ENCODE measurements around the gene BOD1L1.

The BOD1L1 gene

DNA sequence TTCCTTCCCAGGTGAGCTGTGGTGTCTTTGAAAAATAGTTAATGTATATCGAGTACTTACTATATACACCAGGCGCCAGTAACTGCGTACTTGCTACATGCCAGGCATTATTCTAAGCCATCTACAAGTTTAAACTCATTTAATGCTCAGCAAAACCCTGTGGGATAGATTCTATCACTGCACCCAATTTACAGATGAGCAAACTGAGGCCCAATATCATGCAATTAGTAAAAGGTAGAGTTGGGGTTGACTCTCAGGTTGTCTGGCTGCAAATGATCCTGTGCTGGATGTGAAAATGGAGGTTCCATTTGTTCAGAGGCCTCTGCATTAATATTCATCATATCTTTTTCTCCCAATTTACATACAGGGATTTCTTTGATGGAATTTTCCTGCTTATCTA lies 100.9 kb downstream of the BOD1L1 start:
- TF ChIP-seq TAF1 (IDR thresholded peaks at IDR 0.05; ENCODE audit: borderline replicate concordance, insufficient read depth, low read length) = no peak
- no peak for TF ChIP-seq POLR2AphosphoS5 (IDR thresholded peaks at IDR 0.05; ENCODE audit: low read depth, low read length)
- TF ChIP-seq FOXP2 (optimal IDR thresholded peaks at IDR 0.05; ENCODE audit: borderline replicate concordance, extremely low read depth, extremely low read length, insufficient read depth) = no peak
- no peak for TF ChIP-seq SIN3A (IDR thresholded peaks at IDR 0.05; ENCODE audit: borderline replicate concordance, insufficient read depth, low read length)
- TF ChIP-seq, protein P1, sequence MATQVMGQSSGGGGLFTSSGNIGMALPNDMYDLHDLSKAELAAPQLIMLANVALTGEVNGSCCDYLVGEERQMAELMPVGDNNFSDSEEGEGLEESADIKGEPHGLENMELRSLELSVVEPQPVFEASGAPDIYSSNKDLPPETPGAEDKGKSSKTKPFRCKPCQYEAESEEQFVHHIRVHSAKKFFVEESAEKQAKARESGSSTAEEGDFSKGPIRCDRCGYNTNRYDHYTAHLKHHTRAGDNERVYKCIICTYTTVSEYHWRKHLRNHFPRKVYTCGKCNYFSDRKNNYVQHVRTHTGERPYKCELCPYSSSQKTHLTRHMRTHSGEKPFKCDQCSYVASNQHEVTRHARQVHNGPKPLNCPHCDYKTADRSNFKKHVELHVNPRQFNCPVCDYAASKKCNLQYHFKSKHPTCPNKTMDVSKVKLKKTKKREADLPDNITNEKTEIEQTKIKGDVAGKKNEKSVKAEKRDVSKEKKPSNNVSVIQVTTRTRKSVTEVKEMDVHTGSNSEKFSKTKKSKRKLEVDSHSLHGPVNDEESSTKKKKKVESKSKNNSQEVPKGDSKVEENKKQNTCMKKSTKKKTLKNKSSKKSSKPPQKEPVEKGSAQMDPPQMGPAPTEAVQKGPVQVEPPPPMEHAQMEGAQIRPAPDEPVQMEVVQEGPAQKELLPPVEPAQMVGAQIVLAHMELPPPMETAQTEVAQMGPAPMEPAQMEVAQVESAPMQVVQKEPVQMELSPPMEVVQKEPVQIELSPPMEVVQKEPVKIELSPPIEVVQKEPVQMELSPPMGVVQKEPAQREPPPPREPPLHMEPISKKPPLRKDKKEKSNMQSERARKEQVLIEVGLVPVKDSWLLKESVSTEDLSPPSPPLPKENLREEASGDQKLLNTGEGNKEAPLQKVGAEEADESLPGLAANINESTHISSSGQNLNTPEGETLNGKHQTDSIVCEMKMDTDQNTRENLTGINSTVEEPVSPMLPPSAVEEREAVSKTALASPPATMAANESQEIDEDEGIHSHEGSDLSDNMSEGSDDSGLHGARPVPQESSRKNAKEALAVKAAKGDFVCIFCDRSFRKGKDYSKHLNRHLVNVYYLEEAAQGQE (IDR thresholded peaks at IDR 0.05; ENCODE audit: insufficient read depth in 1 of 2, low read depth in 2 of 2, low read length in 2 of 2) = no peak

DNA sequence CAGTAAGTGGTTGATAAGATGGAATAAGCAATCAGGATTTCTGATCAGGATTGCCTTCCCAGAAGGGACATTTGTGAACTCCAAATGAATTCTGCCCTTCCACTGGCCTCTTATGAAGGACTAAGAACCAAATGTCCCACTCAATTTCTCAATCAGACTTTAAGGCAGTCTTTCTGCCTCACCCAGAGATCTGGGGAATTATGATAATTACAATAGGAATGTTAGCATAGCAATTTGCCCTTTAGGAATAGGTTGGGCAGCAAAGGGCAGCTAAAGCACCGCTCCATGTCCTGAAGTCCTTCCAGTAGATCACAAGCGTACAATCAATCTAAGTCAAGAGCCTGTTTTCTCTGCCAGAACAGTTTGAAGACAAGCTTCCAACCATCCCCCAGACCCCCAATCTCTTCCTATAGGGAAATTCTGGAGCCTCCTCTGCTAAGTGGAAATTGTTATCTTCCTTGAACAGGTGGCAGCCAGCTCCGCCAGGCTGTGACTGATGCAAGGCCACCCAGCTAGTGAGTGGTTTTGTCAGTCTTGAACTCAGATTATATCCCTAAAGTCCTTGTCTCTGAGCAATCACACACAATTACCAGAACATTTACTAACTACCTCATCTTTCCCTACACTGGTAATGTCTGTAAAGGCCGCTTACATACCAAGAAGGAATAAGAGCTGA lies 101.8 kb downstream of the BOD1L1 start:
- no peak for TF ChIP-seq FOXP2 (optimal IDR thresholded peaks at IDR 0.05; ENCODE audit: borderline replicate concordance, extremely low read depth, extremely low read length, insufficient read depth)
- TF ChIP-seq SIN3A (IDR thresholded peaks at IDR 0.05; ENCODE audit: borderline replicate concordance, insufficient read depth, low read length) = no peak
- TF ChIP-seq, protein P1 (IDR thresholded peaks at IDR 0.05; ENCODE audit: insufficient read depth in 1 of 2, low read depth in 2 of 2, low read length in 2 of 2) = no peak
- TF ChIP-seq POLR2AphosphoS5 (IDR thresholded peaks at IDR 0.05; ENCODE audit: low read depth, low read length) = no peak
- no peak for TF ChIP-seq TAF1 (IDR thresholded peaks at IDR 0.05; ENCODE audit: borderline replicate concordance, insufficient read depth, low read length)

DNA sequence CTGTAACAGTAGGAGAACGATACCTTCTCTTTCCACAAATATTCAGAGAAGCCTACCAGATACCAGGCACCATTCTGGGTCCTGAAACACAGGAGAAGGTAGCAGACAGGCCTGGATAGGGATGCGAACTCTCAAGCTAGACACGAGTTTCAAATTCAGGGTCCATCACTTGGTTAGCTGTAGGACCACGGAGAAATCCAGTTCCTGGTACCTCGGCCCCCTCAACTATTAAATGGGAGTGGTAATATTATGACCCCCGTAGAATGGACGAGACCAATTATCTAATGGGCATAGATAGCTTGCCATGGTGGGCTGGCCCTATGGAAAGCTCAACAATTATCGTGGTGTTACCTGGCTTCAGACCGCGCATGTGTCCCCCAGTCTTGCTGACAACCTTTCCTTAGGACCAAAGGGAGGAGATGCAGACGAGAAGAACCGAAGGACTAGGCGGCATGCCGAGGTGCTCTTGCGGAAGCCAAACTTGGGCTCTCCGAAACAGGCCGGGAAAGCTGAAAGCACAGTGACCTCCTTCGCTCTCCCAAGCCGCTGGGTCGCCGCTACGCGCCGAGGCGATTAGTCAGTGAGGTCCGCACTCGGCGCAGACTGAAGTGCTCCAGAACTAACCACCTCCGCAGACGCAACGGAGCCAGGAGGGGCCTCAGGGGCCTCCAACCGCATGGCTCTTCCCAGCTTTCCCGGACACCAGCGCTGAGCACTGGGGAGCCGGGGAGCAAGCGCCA lies 102.9 kb downstream of the BOD1L1 start:
- TF ChIP-seq SIN3A (IDR thresholded peaks at IDR 0.05; ENCODE audit: borderline replicate concordance, insufficient read depth, low read length) = no peak
- TF ChIP-seq POLR2AphosphoS5 (IDR thresholded peaks at IDR 0.05; ENCODE audit: low read depth, low read length) = no peak
- TF ChIP-seq, protein P1 (IDR thresholded peaks at IDR 0.05; ENCODE audit: insufficient read depth in 1 of 2, low read depth in 2 of 2, low read length in 2 of 2) = no peak
- no peak for TF ChIP-seq TAF1 (IDR thresholded peaks at IDR 0.05; ENCODE audit: borderline replicate concordance, insufficient read depth, low read length)
- no peak for TF ChIP-seq FOXP2 (optimal IDR thresholded peaks at IDR 0.05; ENCODE audit: borderline replicate concordance, extremely low read depth, extremely low read length, insufficient read depth)

DNA sequence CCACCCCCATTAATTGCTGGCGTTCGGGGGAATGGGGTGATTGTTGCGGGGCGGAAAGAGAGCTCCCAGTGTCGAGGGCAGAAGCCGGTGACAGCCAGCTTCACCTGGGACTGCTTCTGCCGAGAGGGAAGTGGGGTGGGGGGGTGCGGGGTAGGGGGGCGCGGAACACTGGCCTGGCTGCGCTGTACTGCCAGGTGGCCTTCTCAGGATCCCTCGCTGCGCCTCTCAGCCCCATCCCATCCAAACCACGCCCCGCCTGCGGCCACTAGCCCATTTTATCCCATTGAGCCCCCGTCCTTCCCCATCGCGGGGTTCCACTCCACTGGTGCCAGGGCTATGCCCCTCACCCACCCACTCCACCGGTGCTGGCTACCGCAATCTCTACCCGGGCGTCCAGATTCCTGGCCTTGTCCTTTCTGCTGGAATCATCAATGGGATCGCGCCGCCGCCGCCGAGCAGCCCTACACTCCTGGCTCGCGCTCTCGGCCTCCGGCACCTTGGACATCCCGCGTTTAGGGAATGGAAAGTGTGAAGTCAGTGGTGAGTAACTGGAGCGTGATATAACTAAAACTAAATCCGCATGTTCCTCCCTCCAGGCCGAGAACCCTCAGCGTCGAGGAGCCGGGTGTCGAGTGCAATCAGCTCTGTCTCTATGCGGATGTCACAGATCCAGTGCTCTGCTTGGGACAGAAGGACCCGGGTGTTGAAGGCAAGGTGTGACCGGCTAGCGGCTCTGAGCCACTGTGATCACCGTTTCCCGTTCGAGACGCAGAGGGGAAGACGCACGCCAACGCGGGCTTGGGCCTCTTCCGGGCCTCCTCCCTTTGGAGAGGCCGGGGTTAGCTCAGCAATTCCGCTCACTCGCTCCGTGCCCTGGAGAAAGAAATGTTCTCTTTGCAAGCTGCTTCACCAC lies 103.7 kb downstream of the BOD1L1 start:
- no peak for TF ChIP-seq SIN3A (IDR thresholded peaks at IDR 0.05; ENCODE audit: borderline replicate concordance, insufficient read depth, low read length)
- no peak for TF ChIP-seq FOXP2 (optimal IDR thresholded peaks at IDR 0.05; ENCODE audit: borderline replicate concordance, extremely low read depth, extremely low read length, insufficient read depth)
- TF ChIP-seq, protein P1 (IDR thresholded peaks at IDR 0.05; ENCODE audit: insufficient read depth in 1 of 2, low read depth in 2 of 2, low read length in 2 of 2) = no peak
- TF ChIP-seq TAF1 (IDR thresholded peaks at IDR 0.05; ENCODE audit: borderline replicate concordance, insufficient read depth, low read length) = no peak
- no peak for TF ChIP-seq POLR2AphosphoS5 (IDR thresholded peaks at IDR 0.05; ENCODE audit: low read depth, low read length)
